IMR-90 (cell line): Measurements from ENCODE around the gene ERC2. TPM values are rescaled to one million over a fixed set of nuclear protein-coding genes. Genes with fewer than 3 reads are reported as not detected.

Source experiments
- ATAC-seq: fragments of 200-7000 bp; cut with Tn5 transposase; 2 replicates; pipeline ENCODE4 v1.9.1; 2020; ENCODE audit warnings: low read depth, mild to moderate bottlenecking, moderate library complexity
- BruUV-seq: library from RNA; stranded (reverse); fragments of 400-500 nt; replicated peaks from 2 replicates; lab custom pipeline; 2021; lab: Mats Ljungman, UMichigan
- CTCF ChIA-PET: fragments of 300-600 bp; formaldehyde crosslinking; extraction: SDS; loops from one replicate; lab custom pipeline; 2021; ENCODE audit warnings: antibody characterized with exemption; lab: Yijun Ruan, JAX
- POLR2A ChIA-PET: fragments of 300-600 bp; sonication (Branson Sonifier 250); formaldehyde crosslinking; loops from one replicate; lab custom pipeline; 2022; ENCODE audit warnings: antibody characterized with exemption; ENCODE audit not compliant: unreplicated experiment; lab: Charles Lee
- DNase-seq: peaks from one replicate; pipeline ENCODE4 v3.0.0; 2013
- H2AFZ ChIP-seq: replicated peaks from 2 replicates; pipeline ENCODE3; 2013; ENCODE audit warnings: low read length, mild to moderate bottlenecking; ENCODE audit not compliant: poor library complexity
- H2AK5ac ChIP-seq: 2 replicates; pipeline ENCODE4 v1.6.1; 2013; ENCODE audit warnings: low read depth, low read length, inconsistent platforms
- H2AK9ac ChIP-seq: replicated peaks from 2 replicates; pipeline ENCODE3; 2013; ENCODE audit warnings: mild to moderate bottlenecking, low read depth, low read length, moderate library complexity; ENCODE audit not compliant: poor library complexity
- H2BK120ac ChIP-seq: 2 replicates; pipeline ENCODE4 v1.6.1; 2013; ENCODE audit warnings: low read depth, low read length, inconsistent platforms
- H2BK15ac ChIP-seq: 3 replicates; pipeline ENCODE4 v1.6.1; 2013; ENCODE audit warnings: low read depth, low read length, inconsistent platforms
- H2BK20ac ChIP-seq: 2 replicates; pipeline ENCODE4 v1.6.1; 2013; ENCODE audit warnings: low read depth, mild to moderate bottlenecking, inconsistent platforms, low read length, moderate library complexity
- H2BK5ac ChIP-seq: 2 replicates; pipeline ENCODE4 v1.6.1; 2013; ENCODE audit warnings: mild to moderate bottlenecking, low read depth, low read length, inconsistent platforms; ENCODE audit not compliant: poor library complexity, severe bottlenecking
- H3K14ac ChIP-seq: replicated peaks from 2 replicates; pipeline ENCODE4 v1.6.1; 2013; ENCODE audit warnings: low read depth, low read length, inconsistent platforms
- H3K18ac ChIP-seq: 2 replicates; pipeline ENCODE4 v1.6.1; 2013; ENCODE audit warnings: low read depth, low read length, control low read depth
- H3K23ac ChIP-seq: 2 replicates; pipeline ENCODE4 v1.6.1; 2013; ENCODE audit warnings: low read depth, low read length, inconsistent platforms
- H3K27ac ChIP-seq: 2 replicates; pipeline ENCODE4 v1.5.1; 2013; ENCODE audit warnings: mild to moderate bottlenecking, control low read depth, low read length; ENCODE audit not compliant: insufficient read depth
- H3K27me3 ChIP-seq: 2 replicates; pipeline ENCODE4 v1.6.1; 2013; ENCODE audit warnings: low read length; ENCODE audit not compliant: control insufficient read depth, insufficient read depth
- H3K36me3 ChIP-seq: 2 replicates; pipeline ENCODE4 v1.6.1; 2013; ENCODE audit warnings: low read length, mixed read lengths; ENCODE audit not compliant: control insufficient read depth, insufficient read depth
- H3K4ac ChIP-seq: 2 replicates; pipeline ENCODE4 v1.6.1; 2013; ENCODE audit warnings: low read depth, low read length, inconsistent platforms
- H3K4me1 ChIP-seq: 2 replicates; pipeline ENCODE4 v1.6.1; 2013; ENCODE audit warnings: low read length, mixed read lengths; ENCODE audit not compliant: control insufficient read depth, insufficient read depth
- H3K4me2 ChIP-seq: 2 replicates; pipeline ENCODE4 v1.6.1; 2013; ENCODE audit warnings: low read depth, mild to moderate bottlenecking, control low read depth, low read length, moderate library complexity
- H3K4me3 ChIP-seq: 2 replicates; pipeline ENCODE4 v1.5.1; 2013; ENCODE audit warnings: low read depth, mild to moderate bottlenecking, control low read depth, low read length, moderate library complexity; ENCODE audit not compliant: insufficient read depth
- H3K56ac ChIP-seq: 2 replicates; pipeline ENCODE4 v1.6.1; 2013; ENCODE audit warnings: low read length, inconsistent platforms; ENCODE audit not compliant: insufficient read depth; ENCODE audit errors: extremely low read depth
- H3K79me1 ChIP-seq, 2 experiments: 2 replicates each; pipeline ENCODE4 v1.6.1; 2013; ENCODE audit warnings: low read length in 2 of 2, inconsistent platforms in 1 of 2, low read depth in 1 of 2
- H3K9ac ChIP-seq: 2 replicates; pipeline ENCODE4 v1.6.1; 2013; ENCODE audit warnings: low read depth, low read length, control low read depth
- H3K9me1 ChIP-seq: 2 replicates; pipeline ENCODE4 v1.6.1; 2013; ENCODE audit warnings: low read length, inconsistent platforms; ENCODE audit not compliant: insufficient read depth
- H3K9me3 ChIP-seq: 2 replicates; pipeline ENCODE4 v1.6.1; 2013; ENCODE audit warnings: low read length; ENCODE audit not compliant: control insufficient read depth, insufficient read depth
- H4K20me1 ChIP-seq: 2 replicates; pipeline ENCODE4 v1.6.1; 2013; ENCODE audit warnings: low read length, inconsistent platforms; ENCODE audit not compliant: insufficient read depth
- H4K5ac ChIP-seq: 2 replicates; pipeline ENCODE4 v1.6.1; 2013; ENCODE audit warnings: mild to moderate bottlenecking, low read depth, low read length, control low read depth
- H4K8ac ChIP-seq, 2 experiments: 2 replicates each; pipeline ENCODE4 v1.6.1; 2013; ENCODE audit warnings: low read depth in 2 of 2, low read length in 2 of 2, control low read depth in 1 of 2, inconsistent platforms in 1 of 2
- H4K91ac ChIP-seq: 2 replicates; pipeline ENCODE4 v1.6.1; 2013; ENCODE audit warnings: low read depth, low read length, inconsistent platforms; ENCODE audit not compliant: insufficient read depth
- BHLHE40 ChIP-seq: fragments of 150-350 bp; IDR thresholded peaks from 2 replicates; pipeline ENCODE4 v1.6.1; 2016; ENCODE audit warnings: mild to moderate bottlenecking, low read depth, low read length
- CEBPB ChIP-seq: IDR thresholded peaks from 2 replicates; pipeline ENCODE4 v1.6.1; 2012; ENCODE audit warnings: low read depth, low read length, improper control_type of control experiment
- FOS ChIP-seq: fragments of 150-350 bp; IDR thresholded peaks from 2 replicates; pipeline ENCODE4 v1.6.1; 2016; ENCODE audit warnings: low read depth, low read length
- MAFK ChIP-seq: IDR thresholded peaks from 2 replicates; pipeline ENCODE4 v1.6.1; 2012; ENCODE audit warnings: low read depth, low read length, improper control_type of control experiment
- MXI1 ChIP-seq: IDR thresholded peaks from 2 replicates; pipeline ENCODE4 v1.6.1; 2012; ENCODE audit warnings: low read depth, mild to moderate bottlenecking, low read length, moderate library complexity, borderline replicate concordance
- POLR2A ChIP-seq: IDR thresholded peaks from 2 replicates; pipeline ENCODE4 v1.6.1; 2012; ENCODE audit warnings: mild to moderate bottlenecking, low read depth, low read length
- RAD21 ChIP-seq: IDR thresholded peaks from 2 replicates; pipeline ENCODE4 v1.6.1; 2012; ENCODE audit warnings: low read length, improper control_type of control experiment
- SMC3 ChIP-seq: fragments of 150-350 bp; IDR thresholded peaks from 2 replicates; pipeline ENCODE4 v1.6.1; 2016; ENCODE audit warnings: low read depth, mild to moderate bottlenecking, antibody characterized with exemption, low read length, moderate library complexity
- WGBS, 2 experiments: methylation state at CpG; one replicate each; pipeline versions ENCODE4 v1.1.5 to v1.1.7; 2013; ENCODE audit warnings: missing lambda C conversion rate in 2 of 2; ENCODE audit not compliant: insufficient read length in 1 of 2; ENCODE audit errors: extremely low coverage in 2 of 2; 5-methylcytosine and 5-hydroxymethylcytosine counted together
- dilution Hi-C: fragments of 300-500 bp; cut with HindIII; formaldehyde crosslinking; loops from one replicate; pipeline ENCODE4 v1.14.3; 2018; ENCODE audit warnings: low sequenced_read_pairs; ENCODE audit not compliant: unreplicated experiment
- in situ Hi-C: fragments of 300-500 bp; cut with MboI; formaldehyde crosslinking; loops from 3 replicates; pipeline ENCODE4 v1.14.3; 2019; ENCODE audit warnings: low sequenced_read_pairs, inconsistent platforms, mixed read lengths
- intact Hi-C: fragments of 100-400 bp; cut with micrococcal nuclease; formaldehyde crosslinking; loops from 2 replicates; pipeline ENCODE4 v1.10.0; 2022
- polyA plus RNA-seq, 3 experiments: library from polyadenylated mRNA; depleted of rRNA; stranded (reverse); fragments of >200 nt; gene quantifications; 2 replicates each; pipeline ENCODE4 v1.2.3, GENCODE V29; 2012; ENCODE audit warnings: low replicate concordance in 1 of 3
- total RNA-seq: library from RNA; depleted of rRNA; stranded (reverse); fragments of >200 nt; gene quantifications from 2 replicates; pipeline ENCODE4 v1.2.3, GENCODE V29; 2012
- TF ChIP-seq, protein P1 (sequence below): fragments of 150-350 bp; IDR thresholded peaks from 2 replicates; pipeline ENCODE4 v1.6.1; 2017; ENCODE audit warnings: mild to moderate bottlenecking, antibody characterized with exemption, low read length, low read depth
- TF ChIP-seq, protein P2 (sequence below): conservative IDR thresholded peaks from 2 replicates; pipeline ENCODE4 v1.5.1; 2012; ENCODE audit warnings: mild to moderate bottlenecking, low read depth, low read length, improper control_type of control experiment

ERC2 gene
- total and polyA plus RNA-seq, 2 of the 4 experiments (the other 2 are of a cell fraction): 0.17 to 0.18 TPM

DNA sequence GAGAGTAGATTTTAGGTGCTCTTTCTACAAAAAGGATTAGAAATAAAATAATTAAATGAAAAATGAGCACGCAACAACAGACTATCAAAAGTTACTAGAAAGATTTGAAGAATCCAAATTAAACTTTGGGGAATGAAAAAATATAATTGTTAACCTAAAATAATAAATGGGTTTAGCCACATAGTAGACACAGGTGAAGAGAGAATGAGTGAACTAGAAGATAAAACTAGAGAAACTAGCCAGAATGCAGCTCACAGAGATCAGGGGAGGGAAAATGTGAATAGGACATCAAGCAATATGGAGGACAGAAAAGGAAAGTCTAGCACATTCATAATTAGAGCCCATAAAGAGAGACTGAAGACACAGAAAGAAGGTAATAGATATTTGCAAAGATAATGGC is 670.5 kb downstream of the ERC2 start:
- Histone ChIP-seq H4K5ac (no peak overlapping the region), H3K9ac (no peak overlapping the region), H3K4me1 (no peaks in the 10 kb centered on the region), H2BK120ac (no peak overlapping the region), H3K18ac (no peak overlapping the region), H3K79me1 (no peaks in the 10 kb centered on the region), H3K27ac (no peak overlapping the region), H3K9me1 (no peaks in the 10 kb centered on the region), H2BK20ac (no peak overlapping the region), H2BK15ac (no peak overlapping the region), H3K4me3 (no peak overlapping the region), H3K4me2 (no peak overlapping the region), H4K91ac (no peak overlapping the region), H3K23ac (no peak overlapping the region), H3K56ac (no peak overlapping the region), H2AFZ (no peak overlapping the region), H3K27me3 (no peaks in the 10 kb centered on the region), H2AK5ac (no peak overlapping the region), H3K4ac (no peak overlapping the region), H3K36me3 (no peaks in the 10 kb centered on the region), H3K14ac (no peak overlapping the region), H4K20me1 (no peaks in the 10 kb centered on the region), H2BK5ac (no peak overlapping the region), H2AK9ac (no peak overlapping the region), H3K9me3 (no peaks in the 10 kb centered on the region), H4K8ac (no peak overlapping the region)
- intact Hi-C loops: no loop called here
- in situ Hi-C loops: no loop called here
- TF ChIP-seq FOS (no peak), BHLHE40 (no peak), RAD21 (no peak), CEBPB (no peak), MAFK (no peak), SMC3 (no peak), POLR2A (no peak), MXI1 (no peak)
- TF ChIP-seq, protein P1, sequence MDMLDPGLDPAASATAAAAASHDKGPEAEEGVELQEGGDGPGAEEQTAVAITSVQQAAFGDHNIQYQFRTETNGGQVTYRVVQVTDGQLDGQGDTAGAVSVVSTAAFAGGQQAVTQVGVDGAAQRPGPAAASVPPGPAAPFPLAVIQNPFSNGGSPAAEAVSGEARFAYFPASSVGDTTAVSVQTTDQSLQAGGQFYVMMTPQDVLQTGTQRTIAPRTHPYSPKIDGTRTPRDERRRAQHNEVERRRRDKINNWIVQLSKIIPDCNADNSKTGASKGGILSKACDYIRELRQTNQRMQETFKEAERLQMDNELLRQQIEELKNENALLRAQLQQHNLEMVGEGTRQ: no peak
- TF ChIP-seq, protein P2, sequence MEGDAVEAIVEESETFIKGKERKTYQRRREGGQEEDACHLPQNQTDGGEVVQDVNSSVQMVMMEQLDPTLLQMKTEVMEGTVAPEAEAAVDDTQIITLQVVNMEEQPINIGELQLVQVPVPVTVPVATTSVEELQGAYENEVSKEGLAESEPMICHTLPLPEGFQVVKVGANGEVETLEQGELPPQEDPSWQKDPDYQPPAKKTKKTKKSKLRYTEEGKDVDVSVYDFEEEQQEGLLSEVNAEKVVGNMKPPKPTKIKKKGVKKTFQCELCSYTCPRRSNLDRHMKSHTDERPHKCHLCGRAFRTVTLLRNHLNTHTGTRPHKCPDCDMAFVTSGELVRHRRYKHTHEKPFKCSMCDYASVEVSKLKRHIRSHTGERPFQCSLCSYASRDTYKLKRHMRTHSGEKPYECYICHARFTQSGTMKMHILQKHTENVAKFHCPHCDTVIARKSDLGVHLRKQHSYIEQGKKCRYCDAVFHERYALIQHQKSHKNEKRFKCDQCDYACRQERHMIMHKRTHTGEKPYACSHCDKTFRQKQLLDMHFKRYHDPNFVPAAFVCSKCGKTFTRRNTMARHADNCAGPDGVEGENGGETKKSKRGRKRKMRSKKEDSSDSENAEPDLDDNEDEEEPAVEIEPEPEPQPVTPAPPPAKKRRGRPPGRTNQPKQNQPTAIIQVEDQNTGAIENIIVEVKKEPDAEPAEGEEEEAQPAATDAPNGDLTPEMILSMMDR: no peak
- ATAC-seq (no peak), DNase-seq (no peak)
- WGBS, 2 experiments: no CpG with 5 or more reads among the region's 1 CpG
- BruUV-seq: no TSS peak
- dilution Hi-C loops: no loop called here
- POLR2A ChIA-PET: no interaction called here
- CTCF ChIA-PET: no interaction called here
